ENCODE measurements around the gene CCSER1.
"Not testable (repeated sequence)": the region's sequence is repeated elsewhere in the genome, so short reads cannot be mapped to it uniquely, and the experiment has no call there.

The CCSER1 gene

DNA sequence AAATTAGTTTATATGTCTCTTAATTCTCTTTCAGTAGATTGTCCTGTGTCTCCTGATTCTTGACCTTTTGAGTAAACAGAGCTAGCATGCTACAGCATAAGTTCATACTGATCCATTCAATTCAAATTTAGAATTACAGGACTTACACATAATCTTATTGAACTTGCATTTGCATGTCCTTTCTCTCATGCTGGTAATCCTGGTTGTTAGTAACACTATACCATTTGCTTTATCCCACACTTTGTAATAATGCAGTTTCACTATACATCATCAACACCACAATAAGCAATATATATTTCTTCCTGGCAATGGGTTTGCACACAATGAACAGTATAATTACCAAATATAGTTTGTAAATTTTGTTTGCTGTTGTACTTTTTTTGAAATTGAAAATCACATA, 1239.4 kb downstream of the CCSER1 start:
- Mint-ChIP-seq H3K27me3 (no peaks in the 10 kb centered on the region), H3K4me1 (no peaks in the 10 kb centered on the region), H3K4me3 (no peak overlapping the region), H3K9me3 (peaks cover 19% of the 10 kb centered on the region), H3K36me3 (ENCODE audit: low read depth) (no peaks in the 10 kb centered on the region), H3K27ac (no peak overlapping the region)
- ATAC-seq (no peak), DNase-seq (no peak)

DNA sequence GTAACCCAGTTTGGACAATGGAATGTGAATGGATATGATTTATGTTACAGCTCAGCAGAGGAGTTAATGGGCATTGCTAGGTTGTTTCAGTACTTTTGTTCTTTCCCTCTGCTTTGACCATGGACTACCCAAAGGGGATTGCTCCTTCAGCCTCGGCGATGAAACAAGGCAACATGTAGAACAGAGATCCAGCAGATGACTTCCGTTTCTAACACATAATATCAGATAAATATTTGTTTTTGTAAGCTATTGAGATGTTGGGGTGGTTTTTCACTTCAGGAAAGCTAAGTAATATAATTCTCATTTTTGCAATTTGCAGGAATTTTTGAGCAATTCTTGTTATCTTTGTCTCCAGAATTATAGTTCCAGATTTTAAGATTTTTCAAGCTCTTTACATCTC, 1241.9 kb downstream of the CCSER1 start:
- Mint-ChIP-seq H3K36me3 (ENCODE audit: low read depth) (no peaks in the 10 kb centered on the region), H3K4me3 (no peak overlapping the region), H3K9me3 (peaks cover 10% of the 10 kb centered on the region), H3K27ac (no peak overlapping the region), H3K27me3 (no peaks in the 10 kb centered on the region), H3K4me1 (no peaks in the 10 kb centered on the region)
- no peak for ATAC-seq
- no peak for DNase-seq

DNA sequence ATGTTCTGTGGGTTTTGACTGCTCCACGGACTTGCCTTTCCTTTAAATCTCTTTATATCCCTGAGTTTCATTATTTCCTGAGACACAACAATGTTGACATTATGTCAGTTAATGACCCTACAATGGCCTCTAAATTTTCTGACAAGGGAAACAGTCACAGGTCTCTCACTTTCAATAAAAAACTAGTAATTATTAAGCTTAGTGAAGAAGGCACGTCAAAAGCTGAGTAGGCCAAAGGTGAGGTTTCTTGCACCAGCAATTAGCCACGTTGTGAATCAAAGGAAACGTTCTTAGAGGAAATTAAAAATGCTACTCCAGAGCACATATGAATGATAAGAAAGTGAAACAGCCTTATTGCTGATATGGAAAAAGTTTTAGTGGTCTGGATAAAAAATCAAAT, 1246.4 kb downstream of the CCSER1 start:
- Mint-ChIP-seq H3K36me3 (ENCODE audit: low read depth) (no peaks in the 10 kb centered on the region), H3K9me3 (peaks cover 9% of the 10 kb centered on the region), H3K27ac (no peak overlapping the region), H3K4me3 (no peak overlapping the region), H3K4me1 (no peaks in the 10 kb centered on the region), H3K27me3 (no peaks in the 10 kb centered on the region)
- DNase-seq, result no peak
- no peak for ATAC-seq

DNA sequence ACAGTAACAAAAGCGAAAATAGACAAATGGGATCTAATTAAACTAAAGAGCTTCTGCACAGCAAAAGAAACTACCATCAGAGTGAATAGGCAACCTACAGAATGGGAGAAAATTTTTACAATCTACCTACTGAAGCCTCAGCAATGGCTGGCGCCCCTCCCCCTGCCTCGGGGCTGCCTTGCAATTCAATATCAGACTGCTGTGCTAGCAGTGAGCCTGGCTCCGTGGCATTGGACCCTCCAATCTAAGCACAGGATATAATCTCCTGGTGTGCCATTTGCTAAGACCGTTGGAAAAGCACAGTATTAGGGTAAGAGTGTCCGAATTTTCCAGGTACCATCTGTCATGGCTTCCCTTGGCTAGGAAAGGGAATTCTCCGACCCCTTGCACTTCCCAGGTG, 1278.2 kb downstream of the CCSER1 start:
- H3K27me3 Mint-ChIP-seq; H3K36me3 Mint-ChIP-seq (ENCODE audit: low read depth); DNase-seq; H3K4me1 Mint-ChIP-seq; ATAC-seq; H3K27ac Mint-ChIP-seq; H3K4me3 Mint-ChIP-seq: not testable (repeated sequence)
- peaks cover 32% of the 10 kb centered on the region for H3K9me3 Mint-ChIP-seq

DNA sequence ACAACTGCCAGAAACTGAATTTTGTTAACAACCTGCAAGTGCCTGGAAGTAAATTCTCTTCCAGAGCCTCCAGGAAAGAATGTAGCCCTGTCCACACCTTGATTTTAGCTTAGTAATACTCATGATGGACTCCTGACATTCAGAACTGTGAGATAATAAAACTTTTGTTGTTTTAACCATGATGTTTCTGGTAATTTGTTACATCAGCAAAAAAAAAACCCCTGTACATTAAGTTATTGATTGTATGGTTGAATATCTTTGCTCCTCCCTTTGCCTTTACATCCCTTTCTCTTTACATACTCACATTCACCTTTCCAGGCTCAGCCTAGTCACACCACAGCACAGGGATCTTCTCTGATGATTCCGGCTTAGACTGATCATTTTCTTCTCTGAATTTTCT, 1294.8 kb downstream of the CCSER1 start:
- DNase-seq (no peak), ATAC-seq (no peak)
- Mint-ChIP-seq H3K4me1 (no peaks in the 10 kb centered on the region), H3K27me3 (no peaks in the 10 kb centered on the region), H3K36me3 (ENCODE audit: low read depth) (no peaks in the 10 kb centered on the region), H3K9me3 (peaks cover 39% of the 10 kb centered on the region), H3K27ac (no peak overlapping the region), H3K4me3 (no peak overlapping the region)

DNA sequence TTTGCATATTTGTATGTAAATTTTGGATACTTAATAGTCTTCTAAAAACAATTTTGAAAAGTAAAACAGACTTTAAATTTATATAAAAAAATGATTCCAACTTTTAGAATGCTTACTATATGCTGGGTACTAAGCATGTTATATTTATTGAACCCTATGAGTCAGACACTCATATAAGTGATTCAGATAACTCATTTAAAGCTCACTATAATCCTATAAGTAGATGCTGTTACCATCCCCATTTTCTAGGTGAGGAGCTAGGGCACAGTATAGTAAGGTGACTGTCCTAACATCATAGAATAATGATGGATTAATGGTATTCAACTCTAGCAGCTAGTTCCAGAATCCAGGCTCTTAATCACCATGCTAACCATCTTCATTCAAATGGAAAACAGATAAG, 1299.5 kb downstream of the CCSER1 start:
- ATAC-seq, result no peak
- DNase-seq, result no peak

DNA sequence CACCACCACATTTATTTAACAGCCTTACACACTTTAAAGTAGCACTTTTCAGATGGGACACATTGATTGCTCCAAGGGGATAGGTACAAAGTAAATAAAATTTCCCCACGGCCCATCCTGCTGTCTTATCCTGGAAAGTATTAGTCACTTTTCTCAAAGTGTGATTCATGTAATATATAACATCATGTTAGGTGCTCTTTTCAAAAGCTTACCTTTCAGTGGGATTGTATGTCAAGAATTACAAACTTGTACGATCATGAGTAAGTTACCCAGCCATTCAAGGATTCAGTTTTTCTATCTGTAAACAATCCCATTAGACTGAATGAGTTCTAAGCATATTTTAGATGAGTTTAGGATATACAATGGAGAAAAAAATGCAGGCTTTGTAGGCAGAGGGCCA, 1300.0 kb downstream of the CCSER1 start:
- H3K27me3 Mint-ChIP-seq, result no peaks in the 10 kb centered on the region
- no peak overlapping the region for H3K27ac Mint-ChIP-seq
- no peak overlapping the region for H3K4me3 Mint-ChIP-seq
- ATAC-seq (no peak), DNase-seq (no peak)
- H3K9me3 Mint-ChIP-seq, result peaks cover 13% of the 10 kb centered on the region
- no peaks in the 10 kb centered on the region for H3K4me1 Mint-ChIP-seq
- H3K36me3 Mint-ChIP-seq (ENCODE audit: low read depth), result no peaks in the 10 kb centered on the region

More for the DNA sequence above, 1299.5 kb downstream of the CCSER1 start:
- H3K36me3 Mint-ChIP-seq (ENCODE audit: low read depth), result no peaks in the 10 kb centered on the region
- no peak overlapping the region for H3K4me3 Mint-ChIP-seq
- no peak overlapping the region for H3K27ac Mint-ChIP-seq
- H3K4me1 Mint-ChIP-seq, result no peaks in the 10 kb centered on the region
- H3K27me3 Mint-ChIP-seq, result no peaks in the 10 kb centered on the region
- H3K9me3 Mint-ChIP-seq, result peaks cover 14% of the 10 kb centered on the region

DNA sequence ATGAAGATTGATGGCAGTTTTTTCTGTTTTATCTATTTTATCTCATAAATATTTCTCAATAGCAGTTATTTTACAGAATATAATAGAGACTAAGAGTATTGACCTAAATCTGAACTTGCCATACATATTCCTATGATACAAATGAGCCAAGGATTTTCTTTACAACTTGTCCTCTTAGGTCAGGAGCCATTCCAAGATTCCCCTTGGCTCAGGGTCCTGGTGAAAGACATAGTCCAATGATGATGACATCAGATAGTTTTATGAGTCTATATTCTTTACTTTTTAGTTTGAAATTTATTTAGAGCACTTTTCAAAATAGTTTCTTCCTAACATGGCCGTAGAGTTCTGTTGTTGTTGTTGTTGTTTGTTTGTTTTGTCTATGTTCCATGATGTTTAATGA, 1307.4 kb downstream of the CCSER1 start:
- no peak overlapping the region for H3K4me3 Mint-ChIP-seq
- ATAC-seq, result no peak

DNA sequence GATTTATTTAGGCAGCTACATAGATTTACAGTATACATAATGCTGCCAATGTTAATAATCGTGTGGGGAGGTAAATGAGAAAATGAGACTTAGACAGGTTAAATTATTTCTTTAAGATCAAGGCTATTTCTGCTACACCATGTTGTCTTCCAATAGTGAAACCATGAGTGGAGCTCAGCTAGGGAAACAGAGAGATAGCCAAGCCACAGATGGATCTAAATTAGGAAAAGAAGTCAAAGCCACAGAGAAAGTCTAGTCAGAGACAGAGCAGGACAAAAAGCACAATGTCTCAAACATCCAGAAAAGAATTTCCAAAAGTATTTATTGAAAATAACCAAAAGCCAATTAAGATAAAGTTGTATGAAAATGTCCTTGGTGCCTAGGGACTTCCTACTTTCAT, 1309.4 kb downstream of the CCSER1 start:
- peaks cover 17% of the 10 kb centered on the region for H3K9me3 Mint-ChIP-seq
- no peaks in the 10 kb centered on the region for H3K36me3 Mint-ChIP-seq (ENCODE audit: low read depth)
- no peak for ATAC-seq
- no peaks in the 10 kb centered on the region for H3K27me3 Mint-ChIP-seq
- H3K4me3 Mint-ChIP-seq, result no peak overlapping the region
- H3K4me1 Mint-ChIP-seq, result no peaks in the 10 kb centered on the region
- no peak for DNase-seq
- H3K27ac Mint-ChIP-seq, result no peak overlapping the region

More for the DNA sequence above, 1307.4 kb downstream of the CCSER1 start:
- Mint-ChIP-seq H3K27ac (no peak overlapping the region), H3K9me3 (peaks cover 17% of the 10 kb centered on the region), H3K36me3 (ENCODE audit: low read depth) (no peaks in the 10 kb centered on the region), H3K4me1 (no peaks in the 10 kb centered on the region), H3K27me3 (no peaks in the 10 kb centered on the region)
- no peak for DNase-seq

DNA sequence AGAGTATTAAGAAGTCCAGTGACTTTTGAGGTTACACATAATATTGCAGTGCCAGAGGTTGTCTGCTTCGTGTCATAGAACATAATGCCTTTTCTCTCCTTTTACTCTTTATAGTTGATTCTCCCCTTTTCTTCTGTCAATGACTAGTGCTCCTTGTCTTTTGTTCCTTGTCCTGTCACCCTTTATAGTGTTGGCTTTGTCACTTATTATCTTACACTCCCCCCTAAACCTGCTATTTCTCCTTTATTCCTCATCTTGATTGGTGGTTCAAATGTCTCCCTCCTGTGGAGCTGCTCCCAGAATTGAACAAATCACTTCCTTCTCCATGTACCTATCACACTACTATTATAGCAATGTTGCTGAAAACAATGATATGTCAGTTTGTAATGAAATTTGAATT, 1320.0 kb downstream of the CCSER1 start:
- peaks cover 25% of the 10 kb centered on the region for H3K9me3 Mint-ChIP-seq
- no peaks in the 10 kb centered on the region for H3K4me1 Mint-ChIP-seq
- no peaks in the 10 kb centered on the region for H3K27me3 Mint-ChIP-seq
- no peak overlapping the region for H3K4me3 Mint-ChIP-seq
- H3K27ac Mint-ChIP-seq, result no peak overlapping the region
- no peaks in the 10 kb centered on the region for H3K36me3 Mint-ChIP-seq (ENCODE audit: low read depth)
- no peak for DNase-seq
- no peak for ATAC-seq

DNA sequence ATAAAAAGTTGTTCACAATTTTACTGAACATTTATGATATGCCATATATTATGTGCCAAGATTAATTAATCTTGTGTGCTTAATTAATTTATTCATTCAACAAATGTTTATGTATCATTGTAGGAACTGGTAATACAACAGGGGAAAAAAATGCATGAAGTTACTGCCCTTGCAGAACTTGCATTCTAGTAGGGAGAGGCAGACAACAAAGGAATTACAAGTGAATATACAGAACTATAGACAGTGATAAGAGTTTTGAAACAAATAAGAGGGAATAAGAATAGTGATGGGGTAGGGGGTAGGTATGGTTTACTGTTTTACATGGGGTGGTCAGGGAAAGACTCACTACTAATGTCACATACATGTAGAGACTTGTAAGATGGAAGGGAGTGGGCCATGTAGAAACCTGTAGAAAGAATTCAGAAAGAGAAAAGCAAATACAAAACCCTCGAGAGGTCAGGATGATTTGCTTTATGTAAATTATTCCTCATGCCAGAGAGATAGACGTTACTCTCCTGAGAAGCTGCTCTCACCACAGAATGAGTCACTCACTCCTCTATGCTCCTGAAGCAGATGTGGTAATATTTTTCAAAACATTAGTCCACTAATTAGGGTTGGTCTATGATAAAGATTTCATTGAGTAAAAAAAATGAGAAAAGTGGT, 1321.6 kb downstream of the CCSER1 start:
- Mint-ChIP-seq H3K27ac (no peak overlapping the region), H3K27me3 (no peaks in the 10 kb centered on the region), H3K9me3 (peaks cover 25% of the 10 kb centered on the region), H3K4me1 (no peaks in the 10 kb centered on the region), H3K4me3 (no peak overlapping the region), H3K36me3 (ENCODE audit: low read depth) (no peaks in the 10 kb centered on the region)
- DNase-seq, result no peak
- no peak for ATAC-seq

DNA sequence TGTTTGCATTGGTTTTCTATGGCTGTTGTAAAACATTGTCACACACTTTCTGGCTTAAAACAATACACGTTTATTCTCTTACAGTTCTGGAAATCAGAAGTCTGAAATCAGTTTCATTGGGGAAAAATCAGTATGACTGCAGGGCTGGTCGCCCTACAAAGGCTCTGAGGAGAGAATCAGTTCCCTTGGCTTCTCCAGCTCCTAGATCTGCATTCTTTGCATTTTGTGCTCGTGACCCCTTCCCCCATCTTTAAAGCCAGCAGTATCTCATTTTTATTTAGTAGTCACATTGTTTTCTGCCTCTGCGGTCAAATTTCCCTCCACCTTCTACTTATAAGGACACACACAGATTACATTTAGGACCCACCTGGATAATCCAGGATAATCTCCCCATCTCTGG, 1326.9 kb downstream of the CCSER1 start:
- Mint-ChIP-seq H3K27ac (no peak overlapping the region), H3K4me3 (no peak overlapping the region), H3K36me3 (ENCODE audit: low read depth) (no peaks in the 10 kb centered on the region), H3K9me3 (peaks cover 18% of the 10 kb centered on the region), H3K4me1 (no peaks in the 10 kb centered on the region), H3K27me3 (no peaks in the 10 kb centered on the region)
- no peak for DNase-seq
- ATAC-seq, result no peak

DNA sequence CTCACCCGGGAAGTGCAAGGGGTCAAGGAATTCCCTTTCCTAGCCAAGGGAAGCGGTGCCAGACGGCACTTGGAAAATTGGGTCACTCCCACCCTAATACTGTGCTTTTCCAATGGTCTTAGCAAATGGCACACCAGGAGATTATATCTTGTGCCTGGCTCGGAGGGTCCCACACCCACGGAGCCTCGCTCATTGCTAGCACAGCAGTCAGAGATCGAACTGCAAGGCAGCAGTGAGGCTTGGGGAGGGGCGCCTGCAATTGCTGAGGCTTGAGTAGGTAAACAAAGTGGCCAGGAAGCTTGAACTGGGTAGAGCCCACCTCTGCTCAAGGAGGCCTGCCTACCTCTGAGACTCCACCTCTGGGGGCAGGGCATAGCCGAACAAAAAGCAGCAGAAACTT, 1335.4 kb downstream of the CCSER1 start:
- H3K9me3 Mint-ChIP-seq, result peaks cover 30% of the 10 kb centered on the region
- not testable (repeated sequence) for H3K27me3 Mint-ChIP-seq; DNase-seq; ATAC-seq; H3K4me3 Mint-ChIP-seq; H3K4me1 Mint-ChIP-seq; H3K27ac Mint-ChIP-seq; H3K36me3 Mint-ChIP-seq (ENCODE audit: low read depth)

DNA sequence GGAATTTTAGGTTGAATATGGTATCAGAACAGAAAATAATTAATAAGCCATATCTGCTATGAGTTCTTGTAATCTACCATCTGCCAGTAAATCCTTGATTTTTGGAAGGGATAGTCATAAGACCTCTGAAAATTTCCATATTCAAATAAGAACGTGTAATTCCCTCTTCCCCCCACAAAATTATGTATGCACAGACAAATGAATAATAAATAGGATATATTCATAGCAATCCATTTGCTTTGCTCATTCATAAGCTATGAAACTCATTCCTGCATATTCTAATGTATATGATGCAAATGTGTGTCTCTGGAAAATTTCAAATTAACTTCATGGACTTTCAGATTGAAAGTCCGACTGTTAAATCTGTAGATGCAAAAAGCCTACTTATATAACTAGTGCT, 1343.5 kb downstream of the CCSER1 start:
- Mint-ChIP-seq H3K4me3 (no peak overlapping the region), H3K9me3 (peaks cover 12% of the 10 kb centered on the region), H3K4me1 (no peaks in the 10 kb centered on the region), H3K27me3 (no peaks in the 10 kb centered on the region), H3K27ac (no peak overlapping the region), H3K36me3 (ENCODE audit: low read depth) (no peaks in the 10 kb centered on the region)
- DNase-seq, result no peak
- no peak for ATAC-seq

DNA sequence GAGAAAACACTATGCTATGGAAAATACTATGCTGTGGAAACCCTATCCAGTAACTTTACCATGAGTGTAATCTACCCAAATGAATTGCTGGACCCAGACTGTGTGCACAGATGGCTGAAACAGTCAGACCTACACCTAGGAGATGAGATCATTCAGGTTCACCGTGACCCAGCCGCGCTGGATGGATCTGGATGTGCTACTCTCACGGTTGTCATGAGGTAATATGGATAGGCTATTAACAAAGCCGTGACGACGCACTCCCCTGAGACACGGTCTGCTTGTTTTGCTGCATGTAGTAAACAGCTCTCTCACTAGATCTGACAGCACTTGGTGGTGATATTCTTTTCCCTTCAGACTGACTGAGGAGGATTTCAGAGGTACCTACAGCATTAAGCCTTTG, 1344.1 kb downstream of the CCSER1 start:
- ATAC-seq, result no peak
- H3K4me1 Mint-ChIP-seq, result no peaks in the 10 kb centered on the region
- H3K9me3 Mint-ChIP-seq, result peaks cover 14% of the 10 kb centered on the region
- DNase-seq, result no peak
- no peaks in the 10 kb centered on the region for H3K27me3 Mint-ChIP-seq
- H3K27ac Mint-ChIP-seq, result no peak overlapping the region
- no peaks in the 10 kb centered on the region for H3K36me3 Mint-ChIP-seq (ENCODE audit: low read depth)
- no peak overlapping the region for H3K4me3 Mint-ChIP-seq

DNA sequence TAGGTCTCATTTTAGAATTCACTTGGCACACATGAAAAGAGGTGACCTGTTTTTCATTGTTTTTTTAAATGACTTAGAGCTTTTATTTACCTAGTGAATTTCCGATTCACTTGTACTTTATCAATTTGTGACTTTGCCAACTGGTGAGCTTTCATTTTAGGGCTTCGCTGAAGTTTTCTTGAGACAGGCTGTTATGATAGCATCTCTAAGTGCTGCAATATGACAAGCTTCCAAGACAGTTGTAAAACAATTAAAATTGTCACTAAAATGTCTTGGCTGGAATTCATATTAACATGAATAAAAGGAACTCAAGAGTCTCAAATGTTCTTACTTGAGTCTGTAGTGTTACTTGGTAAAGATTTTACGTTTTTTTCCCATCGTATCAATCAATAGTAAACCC, 1344.9 kb downstream of the CCSER1 start:
- no peak overlapping the region for H3K4me3 Mint-ChIP-seq
- H3K4me1 Mint-ChIP-seq, result no peaks in the 10 kb centered on the region
- DNase-seq (no peak), ATAC-seq (no peak)
- H3K9me3 Mint-ChIP-seq, result peaks cover 20% of the 10 kb centered on the region
- no peaks in the 10 kb centered on the region for H3K27me3 Mint-ChIP-seq
- H3K36me3 Mint-ChIP-seq (ENCODE audit: low read depth), result no peaks in the 10 kb centered on the region
- H3K27ac Mint-ChIP-seq, result no peak overlapping the region
